Caki2 (cell line): ENCODE results near the gene B3GNT8. TPM values are rescaled to one million over a fixed set of nuclear protein-coding genes. Genes with fewer than 3 reads are reported as not detected.
"Not testable (repeated sequence)": the region's sequence is repeated elsewhere in the genome, so short reads cannot be mapped to it uniquely, and the experiment has no call there.

Experiments used
- DNase-seq: peaks from one replicate; pipeline ENCODE4 v3.0.0-alpha.2; 2015; ENCODE audit warnings: low read depth
- in situ Hi-C: cut with HindIII; loops from 2 replicates; pipeline ENCODE4 v1.10.0; 2016; ENCODE audit warnings: low sequenced_read_pairs, low pct_unique_long_range_greater_than_20kb, mixed read lengths
- total RNA-seq: library from RNA; depleted of rRNA; stranded (reverse); fragments of >200 nt; shearing (Covaris generic); gene quantifications from 2 replicates; pipeline ENCODE4 v1.2.3, GENCODE V29; 2014; ENCODE audit warnings: low replicate concordance

The B3GNT8 gene
- total RNA-seq, 1 experiment from 2014 or later = 0.41 TPM

GRCh38 chr19:41439441-41440222, 12.5 kb upstream of the B3GNT8 start, which contains the start of gene DMAC2:
Gene DMAC2 (minus strand): TSS chr19:41439912. CDS start chr19:41439899, 13 bp downstream.
- in situ Hi-C loops = no loop called here
- peak; percentile 99 for DNase-seq

- no peak for DNase-seq
- in situ Hi-C loops = no loop called here
Measured at GRCh38 chr19:41437944-41438574, 10.9 kb upstream of the B3GNT8 start.

GRCh38 chr19:41436674-41436951, 9.4 kb upstream of the B3GNT8 start:
- in situ Hi-C loops = no loop called here
- DNase-seq = no peak

GRCh38 chr19:41435936-41436673, 8.9 kb upstream of the B3GNT8 start:
- in situ Hi-C loops = no loop called here
- no peak for DNase-seq

- in situ Hi-C loops, DNase-seq: not testable (repeated sequence)
Measured at GRCh38 chr19:41435376-41435775, 8.2 kb upstream of the B3GNT8 start.

- in situ Hi-C loops = no loop called here
- no peak for DNase-seq
Measured at GRCh38 chr19:41434450-41434849, 7.3 kb upstream of the B3GNT8 start.

- DNase-seq = no peak
- in situ Hi-C loops = no loop called here
Measured at GRCh38 chr19:41433171-41433570, 6.0 kb upstream of the B3GNT8 start.

- DNase-seq = peak; percentile 37
- in situ Hi-C loops = no loop called here
Measured at GRCh38 chr19:41431426-41432386, 4.5 kb upstream of the B3GNT8 start.

GRCh38 chr19:41430922-41431321, 3.7 kb upstream of the B3GNT8 start:
- in situ Hi-C loops = no loop called here
- no peak for DNase-seq

GRCh38 chr19:41428481-41428859, 1.3 kb upstream of the B3GNT8 start:
- DNase-seq = no peak
- in situ Hi-C loops = no loop called here

- in situ Hi-C loops = no loop called here
- DNase-seq = no peak
Measured at GRCh38 chr19:41427647-41428480, 690 bp upstream of the B3GNT8 start.

GRCh38 chr19:41426116-41426841, 895 bp downstream of the B3GNT8 start:
- in situ Hi-C loops = no loop called here
- no peak for DNase-seq

GRCh38 chr19:41425174-41426115, 1.7 kb downstream of the B3GNT8 start:
- in situ Hi-C loops = no loop called here
- no peak for DNase-seq

- in situ Hi-C loops = no loop called here
- DNase-seq = no peak
Measured at GRCh38 chr19:41424335-41425173, 2.6 kb downstream of the B3GNT8 start.

GRCh38 chr19:41422955-41423354, 4.2 kb downstream of the B3GNT8 start:
- no peak for DNase-seq
- in situ Hi-C loops = no loop called here
